ENCODE data around the gene SMG6. TPM values are rescaled to one million over a fixed set of nuclear protein-coding genes. Genes with fewer than 3 reads are reported as not detected.

The SMG6 gene
- total and polyA plus RNA-seq, 8 donors: 8.4 to 19.8 (median 12.1) TPM

GRCh38 chr17:2190014-2190413 is 113.6 kb downstream of the SMG6 start:
- Histone ChIP-seq H3K27ac (no peak overlapping the region), H3K4me3 (no peak overlapping the region), H3K36me3 (peaks cover 0 to 7% (median 0%) of the 10 kb centered on the region in 3 donors), H3K9me3 (no peaks in the 10 kb centered on the region), H3K27me3 (no peaks in the 10 kb centered on the region), H3K4me1 (no peaks in the 10 kb centered on the region)
- intact Hi-C loops (cut with DNase I): no loop called here
- no peak for DNase-seq
- ATAC-seq: no peak
- no peak for FAIRE-seq
- no peak for TF ChIP-seq CTCF (IDR thresholded peaks at IDR 0.05)
- 85 to 93% methylated on average over 4 of the region's 4 CpGs for WGBS, 2 donors

- Histone ChIP-seq H3K9me3 (no peaks in the 10 kb centered on the region), H3K36me3 (peaks cover 0 to 7% (median 0%) of the 10 kb centered on the region in 3 donors), H3K27ac (no peak overlapping the region), H3K27me3 (no peaks in the 10 kb centered on the region), H3K4me3 (no peak overlapping the region), H3K4me1 (no peaks in the 10 kb centered on the region)
- ATAC-seq (no peak), FAIRE-seq (no peak), DNase-seq (no peak)
- no peak for TF ChIP-seq CTCF (IDR thresholded peaks at IDR 0.05)
- 70 to 73% methylated on average over 8 of the region's 8 CpGs for WGBS, 2 donors
- intact Hi-C loops (cut with DNase I): no loop called here
Measured at GRCh38 chr17:2188971-2189630, 114.5 kb downstream of the SMG6 start.

DNA sequence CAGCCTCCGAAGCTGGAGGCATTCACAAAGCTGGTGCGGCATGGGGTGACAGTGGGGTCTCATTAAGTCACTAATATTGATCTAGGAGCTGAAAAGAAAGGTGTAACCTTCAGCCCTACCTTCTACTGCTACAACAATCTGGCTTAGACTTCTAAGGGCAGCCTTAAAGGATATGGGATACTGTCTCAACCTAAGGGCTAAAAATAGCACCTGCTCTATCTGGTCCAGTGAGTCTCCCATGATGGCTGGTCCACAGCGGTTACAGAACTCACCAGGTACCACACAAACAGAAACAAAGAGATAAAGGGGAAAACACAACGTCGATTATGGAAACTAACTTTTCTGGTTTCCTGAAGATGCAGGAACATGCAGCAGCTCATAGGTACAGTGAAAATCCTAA is 115.8 kb downstream of the SMG6 start:
- no peaks in the 10 kb centered on the region for H3K9me3 ChIP-seq
- H3K4me1 ChIP-seq: peaks cover 0 to 6% (median 0%) of the 10 kb centered on the region in 3 donors
- ATAC-seq (no peak), DNase-seq (no peak), FAIRE-seq (no peak)
- no peak overlapping the region for H3K4me3 ChIP-seq
- TF ChIP-seq CTCF (IDR thresholded peaks at IDR 0.05): no peak
- no peak overlapping the region for H3K27ac ChIP-seq
- intact Hi-C loops (cut with DNase I): no loop called here
- WGBS, 2 donors: 68 to 71% methylated on average over 5 of the region's 5 CpGs
- H3K36me3 ChIP-seq: peaks cover 0 to 7% (median 0%) of the 10 kb centered on the region in 3 donors
- H3K27me3 ChIP-seq: no peaks in the 10 kb centered on the region

GRCh38 chr17:2186937-2187336 is 116.6 kb downstream of the SMG6 start:
- DNase-seq (no peak), FAIRE-seq (no peak), ATAC-seq (no peak)
- 91 to 95% methylated on average over 4 of the region's 4 CpGs for WGBS, 2 donors
- Histone ChIP-seq H3K9me3 (no peaks in the 10 kb centered on the region), H3K36me3 (peaks cover 0 to 7% (median 0%) of the 10 kb centered on the region in 3 donors), H3K4me3 (no peak overlapping the region), H3K27ac (no peak overlapping the region), H3K27me3 (no peaks in the 10 kb centered on the region), H3K4me1 (peaks cover 0 to 6% (median 0%) of the 10 kb centered on the region in 3 donors)
- TF ChIP-seq CTCF (IDR thresholded peaks at IDR 0.05): no peak
- intact Hi-C loops (cut with DNase I): no loop called here
